Suprapubic skin (tissue), 4 donors: Measurements from ENCODE around the gene SAMD4A.

ENCODE experiments used
- CTCF ChIP-seq, 2 donors: fragments of 200-600 bp in 1 of 2; fragments of 450-650 bp in 1 of 2; sonication (generic) in 1 of 2; IDR thresholded peaks; one replicate each; pipeline ENCODE4 v1.5.1; 2016 to 2019; ENCODE audit warnings: antibody characterized with exemption in 2 of 2, mild to moderate bottlenecking in 1 of 2, moderate library complexity in 1 of 2
- EP300 ChIP-seq: sonication (generic); formaldehyde crosslinking; IDR thresholded peaks from one replicate; pipeline ENCODE4 v1.6.1; 2017; ENCODE audit warnings: antibody characterized with exemption
- POLR2A ChIP-seq, 2 donors: fragments of 450-650 bp; IDR thresholded peaks; one replicate each; pipeline ENCODE4 v1.6.1; 2017; ENCODE audit warnings: antibody characterized with exemption in 2 of 2, mild to moderate bottlenecking in 2 of 2, moderate library complexity in 2 of 2
- POLR2AphosphoS5 ChIP-seq, 3 donors: sonication (generic); formaldehyde crosslinking; IDR thresholded peaks; one replicate each; pipeline ENCODE4 v1.6.1; 2017; ENCODE audit warnings: antibody characterized with exemption in 3 of 3

- TF ChIP-seq CTCF (IDR thresholded peaks at IDR 0.05): no peak
- no peak for TF ChIP-seq POLR2AphosphoS5 (IDR thresholded peaks at IDR 0.05)
- TF ChIP-seq EP300: no peak
- TF ChIP-seq POLR2A (IDR thresholded peaks at IDR 0.05): no peak
Measured at GRCh38 chr14:54742492-54743350, 175.8 kb downstream of the SAMD4A start.
